GM19397 (cell line): ENCODE results near the gene TMEM183A.

Source experiments
- ATAC-seq: cut with Tn5 transposase; IDR thresholded peaks from one replicate; pipeline ENCODE4 v1.9.1; 2021; ENCODE audit warnings: mild to moderate bottlenecking, moderate library complexity; ENCODE audit not compliant: unreplicated experiment

TMEM183A gene, protein sequence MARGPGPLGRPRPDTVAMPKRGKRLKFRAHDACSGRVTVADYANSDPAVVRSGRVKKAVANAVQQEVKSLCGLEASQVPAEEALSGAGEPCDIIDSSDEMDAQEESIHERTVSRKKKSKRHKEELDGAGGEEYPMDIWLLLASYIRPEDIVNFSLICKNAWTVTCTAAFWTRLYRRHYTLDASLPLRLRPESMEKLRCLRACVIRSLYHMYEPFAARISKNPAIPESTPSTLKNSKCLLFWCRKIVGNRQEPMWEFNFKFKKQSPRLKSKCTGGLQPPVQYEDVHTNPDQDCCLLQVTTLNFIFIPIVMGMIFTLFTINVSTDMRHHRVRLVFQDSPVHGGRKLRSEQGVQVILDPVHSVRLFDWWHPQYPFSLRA

DNA sequence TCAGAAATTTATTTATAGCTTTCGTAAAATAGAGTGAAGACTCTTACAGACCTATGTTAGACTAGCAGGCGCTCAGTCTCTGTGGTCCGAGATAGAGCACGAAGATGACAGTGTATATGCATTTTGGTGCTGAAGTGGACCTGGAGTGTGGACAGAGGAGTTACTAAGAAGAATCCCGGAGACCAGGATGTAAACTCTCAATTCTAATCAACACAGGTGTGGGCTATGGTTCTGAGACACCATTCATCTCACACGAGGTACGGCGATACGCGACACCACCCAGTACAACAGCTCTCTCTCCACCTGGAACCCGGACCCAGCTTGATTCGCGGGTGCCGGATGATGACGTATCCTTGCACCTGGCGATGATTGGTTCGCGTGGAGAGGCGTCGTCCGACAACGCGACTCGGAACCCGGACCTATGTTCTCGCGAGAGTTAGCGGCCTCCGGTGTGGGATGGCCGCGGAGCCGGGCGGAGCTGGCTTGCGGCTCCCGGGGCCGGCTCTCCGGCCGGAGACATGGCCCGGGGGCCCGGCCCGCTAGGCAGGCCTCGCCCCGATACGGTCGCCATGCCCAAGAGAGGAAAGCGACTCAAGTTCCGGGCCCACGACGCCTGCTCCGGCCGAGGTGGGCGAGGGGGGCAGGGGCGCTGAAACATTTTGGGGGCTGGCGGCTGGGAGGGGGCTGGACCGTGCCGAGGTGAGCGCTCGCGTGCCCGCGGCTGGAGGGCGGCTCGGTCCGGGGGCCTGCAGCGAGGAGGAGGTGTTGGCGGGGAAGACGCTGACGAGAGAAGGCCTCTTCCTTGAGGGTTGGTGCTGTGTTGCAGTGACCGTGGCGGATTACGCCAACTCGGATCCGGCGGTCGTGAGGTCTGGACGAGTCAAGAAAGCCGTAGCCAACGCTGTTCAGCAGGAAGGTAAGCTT lies at the start of gene TMEM183A:
Gene TMEM183A, plus strand, starts transcription at position 427 of the 924 bp plus-strand sequence. Its CDS starts 92 bp downstream, at position 519.
- peak; percentile 94 for ATAC-seq

DNA sequence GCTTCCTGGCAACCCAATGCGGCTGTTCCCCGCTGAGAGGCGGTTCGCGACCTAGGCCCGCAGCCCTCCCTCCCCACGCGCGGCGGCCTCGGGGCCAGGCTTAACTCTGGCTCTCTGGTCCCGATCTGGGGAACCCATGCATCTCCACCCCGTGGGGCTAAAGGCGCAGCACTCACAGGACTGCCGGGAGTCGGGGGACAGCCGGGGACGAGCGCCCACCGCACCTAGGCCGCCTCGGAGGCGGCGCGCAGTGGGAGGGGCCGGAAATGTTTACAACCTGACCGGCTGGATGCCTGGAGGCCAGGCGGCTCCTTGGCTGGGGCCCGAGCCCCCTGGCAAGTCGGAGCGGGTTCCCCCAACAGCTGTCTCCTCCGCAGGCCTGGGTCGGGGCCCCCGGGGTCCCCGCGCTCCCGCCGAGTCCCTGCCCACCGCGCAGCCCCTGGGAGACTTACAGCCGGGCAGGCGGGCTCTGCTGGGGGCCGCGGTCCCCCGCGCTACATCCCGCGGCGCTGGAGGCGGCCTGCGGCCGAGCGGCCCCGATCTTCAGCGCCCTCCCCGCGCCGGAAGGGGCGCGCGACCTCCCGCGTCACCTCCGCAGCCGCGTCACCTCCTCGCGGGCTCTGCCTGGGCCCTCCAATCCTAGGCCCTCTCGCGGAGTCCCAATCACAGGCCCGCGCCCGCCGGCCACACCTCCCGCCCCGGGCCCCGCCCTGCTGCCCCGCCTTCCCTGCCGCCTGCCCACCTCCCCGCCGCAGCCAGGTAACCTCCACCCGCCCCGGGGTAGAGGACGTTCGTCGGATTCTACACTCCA lies 49.2 kb upstream of the TMEM183A start, which contains the start of gene ADIPOR1:
Gene ADIPOR1, minus strand, starts transcription at position 580 of the 811 bp plus-strand sequence. CDS start 7,242 bp downstream, outside the sequence.
- ATAC-seq, result peak; percentile 97

DNA sequence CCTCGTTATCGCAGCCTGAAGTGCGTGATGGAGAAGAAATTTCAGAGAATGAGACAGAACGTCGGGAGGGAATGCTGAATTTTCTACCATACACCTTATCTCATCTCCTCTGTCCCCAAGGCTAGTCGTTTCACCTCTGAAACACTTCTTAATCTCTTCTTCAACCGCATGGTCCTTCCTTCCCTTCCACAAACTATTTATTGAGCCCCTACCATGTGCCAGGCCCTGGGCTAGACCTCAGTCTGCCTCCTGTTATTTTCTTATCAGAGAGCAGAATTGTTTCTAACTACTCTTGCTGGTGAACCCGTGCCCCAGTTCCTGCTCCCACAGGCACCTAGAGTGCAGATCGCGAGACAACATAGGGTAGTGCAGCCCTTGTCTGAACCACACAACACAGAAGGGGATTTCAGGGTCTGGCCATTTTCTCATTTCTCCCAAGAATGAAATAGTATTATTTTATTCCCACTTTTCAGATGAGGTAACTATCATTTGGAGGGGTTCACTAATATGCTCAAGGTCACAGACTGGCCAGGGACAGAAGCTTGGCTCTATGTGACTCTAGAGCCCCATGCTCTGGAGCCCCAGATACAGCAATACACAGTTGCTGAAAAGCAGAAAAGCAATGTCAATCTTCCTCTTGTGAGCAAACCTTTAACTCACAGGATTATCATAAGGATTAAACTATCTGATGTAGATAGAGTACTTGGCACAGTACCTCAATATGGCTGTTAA lies 48.5 kb upstream of the TMEM183A start:
- ATAC-seq, result no peak

DNA sequence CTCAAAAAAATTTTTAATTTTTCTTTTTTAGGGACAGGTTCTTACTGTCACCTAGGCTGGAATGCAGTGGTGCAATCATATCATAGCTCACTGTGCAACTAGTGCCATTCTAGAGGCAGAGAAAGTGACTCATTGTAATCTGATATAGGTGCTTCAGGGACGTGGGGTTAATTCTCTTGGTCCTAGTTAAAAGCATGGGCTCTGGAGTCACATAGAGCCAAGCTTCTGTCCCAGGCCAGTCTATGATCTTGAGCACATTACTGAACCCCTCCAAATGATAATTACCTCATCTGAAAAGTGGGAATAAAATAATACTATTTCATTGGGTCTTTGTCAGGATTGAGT lies 47.9 kb upstream of the TMEM183A start:
- ATAC-seq, result no peak

DNA sequence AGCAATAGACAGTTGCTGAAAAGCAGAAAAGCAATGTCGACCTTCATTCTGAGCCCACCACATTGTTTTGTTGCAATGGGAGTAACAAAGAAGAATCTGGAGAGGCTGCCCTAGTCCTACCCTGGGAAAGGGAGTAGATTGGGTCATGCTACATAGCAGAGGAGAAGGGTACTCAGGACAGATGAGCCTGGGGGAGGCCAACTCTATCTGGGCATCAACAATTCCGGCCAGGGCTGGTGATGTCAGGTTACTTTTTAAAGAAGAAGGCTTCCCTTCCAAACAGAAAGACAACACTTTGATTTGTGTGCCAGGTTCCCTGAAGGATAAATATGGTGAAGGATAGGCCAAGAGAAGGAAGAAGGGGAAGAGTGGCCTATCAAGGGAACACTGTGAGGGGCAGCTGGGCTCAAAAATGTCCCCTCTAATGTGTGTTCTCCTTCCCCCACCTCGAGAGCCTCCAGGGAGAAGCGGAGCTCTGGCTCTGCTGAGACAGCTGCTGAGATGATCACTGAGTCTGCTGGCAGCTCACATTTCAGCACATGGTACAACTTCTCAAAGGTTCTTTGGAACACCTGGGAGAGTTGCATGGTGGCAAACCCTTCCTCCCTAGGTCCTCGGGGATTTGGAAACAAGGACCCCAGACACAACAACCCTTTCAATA lies 45.8 kb upstream of the TMEM183A start:
- ATAC-seq, result no peak

DNA sequence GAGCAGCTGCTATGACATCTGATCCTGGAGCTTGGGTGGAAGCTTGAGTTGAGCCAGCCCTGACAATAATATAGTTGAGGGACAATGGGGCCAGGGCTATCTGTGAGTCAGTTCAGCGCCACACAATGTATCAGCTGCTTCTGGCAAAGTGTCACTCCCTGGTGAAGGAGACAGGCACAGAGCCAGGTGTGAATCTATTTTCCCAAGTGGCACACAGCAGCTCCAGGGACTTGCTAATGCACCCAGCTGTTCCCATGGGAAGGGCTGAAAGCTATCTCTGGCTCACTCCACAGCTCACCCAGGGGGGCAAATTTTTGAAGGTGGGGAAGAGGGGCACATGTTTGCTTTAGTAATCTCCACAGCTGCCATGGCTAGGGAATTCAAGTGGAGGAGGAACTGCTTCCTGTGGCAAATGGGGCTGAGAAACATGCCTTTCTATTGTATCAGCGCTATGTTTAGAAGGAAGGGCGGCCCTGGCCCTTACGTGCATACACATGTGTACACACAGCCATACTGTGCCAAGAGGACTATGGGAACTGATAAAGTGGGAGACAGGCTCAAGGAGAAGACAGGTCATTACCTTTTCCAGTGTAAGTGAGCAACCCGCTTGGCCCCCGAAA lies 42.3 kb upstream of the TMEM183A start:
- no peak for ATAC-seq

DNA sequence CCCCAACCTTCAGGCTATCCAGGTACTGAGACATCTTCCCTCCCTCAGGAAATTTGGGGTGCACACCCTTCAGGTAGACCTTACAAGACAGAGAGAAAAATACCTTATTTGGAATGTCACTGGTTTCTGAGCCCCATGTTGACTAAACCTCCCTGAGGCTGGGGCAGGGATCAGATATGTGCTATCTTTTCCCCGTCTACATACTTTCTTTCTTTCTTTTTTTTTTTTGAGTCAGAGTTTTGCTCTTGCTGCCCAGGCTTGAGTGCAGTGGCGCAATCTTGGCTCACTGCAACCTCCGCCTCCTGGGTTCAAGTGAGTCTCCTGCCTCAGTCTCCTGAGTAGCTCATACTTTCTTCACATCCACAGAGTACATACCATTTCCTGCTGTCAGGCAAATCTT lies 41.8 kb upstream of the TMEM183A start:
- ATAC-seq, result no peak

DNA sequence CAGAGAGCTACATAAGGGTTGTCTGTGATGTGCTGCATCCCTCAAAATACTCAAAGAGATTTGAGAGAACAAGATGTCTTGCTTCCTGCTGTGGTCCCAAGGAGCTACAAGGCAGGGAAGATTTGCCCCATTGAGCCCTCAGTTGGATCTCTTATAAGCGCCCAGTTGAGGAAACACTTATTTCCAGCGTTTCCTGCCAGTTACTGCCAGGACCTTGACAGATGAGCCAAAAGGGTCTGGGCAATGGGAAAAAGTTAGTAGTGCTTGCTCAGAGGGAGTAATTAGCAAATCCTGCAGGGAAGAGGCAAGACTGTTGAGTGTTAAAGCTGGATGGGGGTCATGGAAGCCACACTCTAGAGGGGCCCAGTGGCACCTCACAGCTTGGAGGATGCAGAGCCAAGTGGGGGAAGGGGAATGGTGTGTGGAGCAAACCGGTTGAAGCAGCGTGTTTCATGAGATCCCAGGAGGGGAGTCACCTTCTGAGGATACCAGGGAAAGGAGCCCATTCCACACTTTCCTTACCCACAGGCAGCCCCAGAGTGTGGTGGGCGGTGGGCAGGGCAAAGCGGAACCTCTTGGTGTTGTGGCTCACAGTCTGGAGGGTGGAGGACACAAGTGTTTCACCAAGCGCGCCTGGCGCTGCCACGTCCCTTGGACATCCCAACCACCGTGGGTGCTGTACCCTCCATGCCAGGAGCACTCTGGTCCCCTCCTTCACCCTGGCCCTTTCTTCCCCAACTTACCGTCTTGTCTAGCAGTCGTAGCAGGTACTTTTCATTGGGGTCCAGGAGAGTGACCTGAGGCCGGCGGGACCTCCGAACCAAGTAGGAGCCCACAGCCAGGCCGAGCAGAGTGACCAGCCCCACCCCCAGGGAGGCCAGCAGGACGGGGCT lies 40.9 kb upstream of the TMEM183A start:
- ATAC-seq, result no peak

DNA sequence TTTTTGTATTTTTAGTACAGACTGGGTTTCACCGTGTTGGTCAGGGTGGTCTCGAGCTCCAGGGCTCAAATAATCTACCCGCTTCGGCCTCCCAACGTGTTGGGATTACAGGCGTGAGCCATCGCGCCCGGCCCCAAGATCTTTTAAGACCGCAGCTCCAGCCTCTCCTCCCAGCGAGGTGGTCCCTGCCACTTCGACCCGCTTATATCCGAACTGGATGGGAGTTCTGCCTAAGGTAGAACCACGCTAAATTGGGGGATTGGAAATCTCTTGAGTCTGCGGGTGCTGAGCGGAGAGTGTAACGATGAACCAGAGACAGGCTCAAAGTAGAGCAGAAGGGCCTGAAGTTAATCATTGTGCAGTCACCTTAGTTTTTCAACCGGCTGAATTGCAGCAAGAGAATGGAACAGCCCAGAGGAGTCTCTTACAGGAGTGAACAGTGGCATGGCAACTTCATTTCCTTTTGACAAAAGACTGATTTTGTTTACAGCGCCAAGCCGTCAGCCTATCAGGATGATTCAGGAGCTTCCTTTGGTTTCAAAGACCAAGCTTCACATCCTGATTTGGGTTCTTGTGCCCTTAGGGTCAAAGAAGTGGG lies 39.4 kb upstream of the TMEM183A start:
- peak; percentile 27 for ATAC-seq

DNA sequence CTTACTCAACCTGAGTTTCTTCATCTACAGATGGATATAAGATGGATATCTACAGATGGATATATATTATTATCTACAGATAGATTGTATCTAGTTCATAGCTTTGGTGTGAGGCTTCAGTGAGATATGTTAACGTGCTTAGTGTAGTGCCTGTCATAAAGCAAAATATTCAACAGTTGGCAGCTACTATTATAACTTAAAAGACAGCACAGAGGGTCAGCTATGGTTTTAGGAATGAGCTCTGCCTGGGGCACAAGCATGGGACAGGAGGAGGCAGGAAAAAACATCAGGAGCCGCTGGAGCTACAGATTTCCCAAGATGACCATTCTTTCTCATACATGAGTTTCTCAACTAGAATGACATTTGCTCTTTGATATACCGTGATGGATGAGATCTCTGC lies 38.8 kb upstream of the TMEM183A start:
- ATAC-seq, result no peak

DNA sequence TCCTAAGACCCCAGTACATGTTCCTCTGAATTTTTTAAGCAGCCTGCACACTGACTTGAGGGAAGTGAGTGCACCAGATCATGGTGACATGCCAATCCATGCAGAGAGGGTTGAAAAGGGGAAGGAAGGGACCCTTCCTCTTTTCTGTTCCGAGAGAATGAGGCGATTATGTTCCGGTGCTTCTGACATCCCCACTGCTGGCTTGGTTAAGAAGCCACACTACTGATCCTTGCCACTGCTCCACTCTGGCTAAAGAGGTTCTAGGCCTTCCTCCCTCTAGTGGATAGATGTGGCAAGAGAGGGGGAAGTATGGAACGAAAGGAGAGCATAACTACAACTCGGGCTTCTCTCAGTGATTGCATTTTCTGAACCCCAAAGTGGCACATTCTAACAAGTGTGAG lies 38.3 kb upstream of the TMEM183A start:
- ATAC-seq, result no peak

DNA sequence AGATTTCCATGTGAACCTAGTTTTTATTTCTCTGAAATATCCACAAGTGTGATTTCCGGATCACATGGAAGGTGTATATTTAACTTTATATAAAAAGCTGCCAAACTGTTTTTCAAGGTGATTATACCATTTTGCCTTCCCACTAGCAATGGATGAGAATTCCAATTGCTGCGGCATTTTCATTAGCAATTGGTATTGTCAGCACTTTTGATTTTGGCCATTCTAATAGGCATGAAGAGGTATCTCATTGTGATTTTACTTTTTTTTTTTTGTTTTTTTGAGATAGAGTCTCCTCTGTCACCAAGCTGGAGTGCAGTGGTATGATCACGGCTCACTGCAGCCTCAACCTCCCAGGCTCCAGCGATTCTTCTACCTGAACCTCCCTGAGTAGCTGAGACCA lies 35.1 kb upstream of the TMEM183A start:
- ATAC-seq, result no peak

DNA sequence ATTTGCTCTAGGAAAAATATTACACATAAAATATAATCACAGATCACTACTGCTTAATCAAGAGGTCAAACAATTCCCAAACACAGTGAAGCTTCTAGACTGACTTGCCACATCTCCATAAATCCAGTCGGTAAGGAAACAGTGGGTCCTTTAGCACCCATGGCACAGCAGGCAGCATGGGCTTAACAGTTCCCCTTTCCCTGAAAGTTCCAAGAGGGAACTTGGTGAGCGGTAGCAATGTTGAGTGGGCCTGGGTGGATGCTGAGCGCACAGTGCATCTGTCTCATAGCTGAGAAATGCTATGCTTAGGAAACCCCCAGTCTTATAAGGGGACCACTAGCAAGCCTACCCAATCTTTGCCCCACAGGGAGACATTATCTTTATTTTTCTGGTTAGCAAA lies 32.3 kb upstream of the TMEM183A start:
- ATAC-seq, result no peak

DNA sequence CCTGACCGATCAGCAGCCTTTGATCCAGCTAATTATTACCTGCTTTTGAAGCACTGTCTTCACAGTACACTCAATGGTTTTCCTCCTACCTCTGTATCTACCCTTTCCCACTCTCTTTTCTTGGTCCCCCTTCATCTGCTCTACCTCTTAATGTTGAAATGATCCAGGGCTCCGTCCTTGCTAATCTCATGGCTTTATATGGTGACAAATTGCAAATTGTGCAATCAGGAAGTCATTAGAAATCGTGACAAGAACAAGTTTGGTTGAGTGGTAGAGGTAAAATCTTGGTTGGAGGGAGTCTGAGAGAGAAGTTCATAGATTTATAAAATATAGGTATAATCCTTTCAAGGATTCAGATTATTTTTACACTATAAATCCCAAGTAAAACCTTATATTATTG lies 30.5 kb upstream of the TMEM183A start:
- ATAC-seq, result no peak

DNA sequence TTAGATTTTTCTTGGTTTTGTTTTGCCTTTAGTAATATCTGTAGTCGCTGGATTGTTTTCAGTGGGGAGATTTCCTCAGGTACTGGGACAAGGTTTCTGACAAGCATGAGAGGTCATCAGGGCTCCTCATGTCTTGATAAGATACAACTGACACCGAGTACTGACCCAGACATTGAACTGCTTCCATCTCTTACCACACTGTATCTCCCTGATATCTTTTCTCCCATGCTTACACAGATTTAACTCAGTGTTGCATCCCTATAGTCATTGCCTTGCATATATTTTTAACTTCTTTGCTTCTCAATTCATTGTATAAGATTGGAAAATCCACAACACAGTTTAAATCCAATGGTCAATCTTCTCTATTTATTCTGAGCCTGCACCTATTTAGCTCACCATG lies 27.7 kb upstream of the TMEM183A start:
- ATAC-seq, result no peak

DNA sequence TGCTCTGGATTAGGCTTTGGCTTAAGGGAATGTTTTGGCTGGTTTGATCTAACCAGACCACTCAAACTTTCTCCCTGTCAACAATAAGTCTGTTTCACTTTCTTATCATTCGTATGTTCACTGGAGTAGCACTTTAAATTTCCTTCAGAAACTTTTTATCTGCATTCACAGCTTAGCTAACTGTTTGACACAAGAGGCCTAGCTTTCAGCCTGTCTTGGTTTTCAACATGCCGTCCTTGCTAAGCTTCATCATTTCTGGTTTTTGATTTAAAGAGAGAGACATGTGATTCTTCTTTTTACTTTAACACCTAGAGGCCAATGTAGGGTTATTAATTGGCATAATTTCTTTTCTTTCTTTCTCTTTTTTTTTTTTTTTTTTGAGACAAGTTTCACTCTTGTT lies 25.2 kb upstream of the TMEM183A start:
- ATAC-seq, result no peak

DNA sequence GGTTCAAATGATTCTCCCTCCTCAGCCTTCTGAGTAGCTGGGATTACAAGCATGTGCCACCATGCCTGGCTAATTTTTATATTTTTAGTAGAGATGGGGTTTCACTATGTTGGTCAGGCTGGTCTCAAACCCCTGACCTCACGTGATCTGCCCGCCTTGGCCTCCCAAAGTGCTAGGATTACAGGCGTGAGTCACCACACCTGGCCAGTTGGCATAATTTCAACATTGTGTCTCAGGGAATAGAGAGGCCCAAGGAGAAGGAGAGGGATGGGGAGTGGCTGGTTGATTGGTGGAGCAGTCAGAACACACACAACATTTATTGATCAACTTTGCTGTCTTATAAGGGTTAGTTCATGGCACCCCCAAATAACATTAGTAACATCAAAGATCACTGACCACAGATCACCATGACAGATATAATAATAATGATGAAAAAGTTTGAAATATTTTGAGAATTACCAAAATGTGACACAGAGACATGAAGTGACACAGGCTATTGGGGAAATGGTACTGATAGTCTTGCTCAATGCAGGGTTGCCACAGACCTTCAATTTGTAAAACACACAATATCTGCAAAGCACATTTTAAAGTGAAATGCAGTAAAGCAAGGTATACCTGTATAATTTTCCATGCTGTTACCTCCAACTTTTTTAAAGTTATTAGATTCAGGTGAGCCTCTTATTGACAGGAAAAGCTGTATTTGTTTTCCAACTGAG lies 24.3 kb upstream of the TMEM183A start:
- no peak for ATAC-seq
